Measurements from ENCODE around the gene SHQ1. TPM values are rescaled to one million over a fixed set of nuclear protein-coding genes. Genes with fewer than 3 reads are reported as not detected.

SHQ1 gene
- total RNA-seq, 2 donors from 2014 or later: 26.4 to 26.7 TPM

GRCh38 chr3:72700106-72700505 is 148.1 kb downstream of the SHQ1 start:
- Mint-ChIP-seq H3K36me3 (ENCODE audit: insufficient read depth in 2 of 2) (no peaks in the 10 kb centered on the region), H3K27me3 (ENCODE audit: low read depth) (peaks cover 10% of the 10 kb centered on the region), H3K4me3 (no peak overlapping the region), H3K27ac (no peak overlapping the region), H3K9me3 (no peaks in the 10 kb centered on the region), H3K4me1 (ENCODE audit: low read depth) (no peaks in the 10 kb centered on the region)
- DNase-seq (no peak), ATAC-seq (replicated peaks in 1 of 2) (no peak)

GRCh38 chr3:72699631-72700030 is 148.6 kb downstream of the SHQ1 start:
- Mint-ChIP-seq H3K4me1 (ENCODE audit: low read depth) (no peaks in the 10 kb centered on the region), H3K4me3 (no peak overlapping the region), H3K9me3 (no peaks in the 10 kb centered on the region), H3K27ac (no peak overlapping the region), H3K36me3 (ENCODE audit: insufficient read depth in 2 of 2) (no peaks in the 10 kb centered on the region), H3K27me3 (ENCODE audit: low read depth) (peaks cover 10% of the 10 kb centered on the region)
- DNase-seq (no peak), ATAC-seq (replicated peaks in 1 of 2) (no peak)

Other genes with a start within 250 kb of the SHQ1 start
- gene GXYLT2, start 39.6 kb upstream of the SHQ1 start, total RNA-seq: under 1 TPM; 0.23 to 0.26 TPM
- gene PPP4R2, start 148.4 kb upstream of the SHQ1 start, total RNA-seq: 100 to 1,000 TPM in 1 of 2 donors, 10 to 100 TPM in 1; 99.5 to 101 TPM
- gene EBLN2, start 213.2 kb upstream of the SHQ1 start, total RNA-seq: 1 to 10 TPM; 7.0 to 7.4 TPM